Transverse colon (tissue), 4 donors: Measurements from ENCODE around the gene WNK2.

ENCODE experiments used
- CTCF ChIP-seq, 5 experiments: fragments of 200-600 bp in 3 of 5; fragments of 450-650 bp in 2 of 5; sonication (generic) in 3 of 5; IDR thresholded peaks; 1 replicate in 2 of 5; 2 replicates in 3 of 5; pipeline ENCODE4 v1.5.1; 2016 to 2017; ENCODE audit warnings: antibody characterized with exemption in 5 of 5, inconsistent platforms in 3 of 5, mild to moderate bottlenecking in 2 of 5, moderate library complexity in 1 of 5
- POLR2AphosphoS5 ChIP-seq, 3 donors: sonication (generic); formaldehyde crosslinking; IDR thresholded peaks; one replicate each; pipeline ENCODE4 v1.6.1; 2016; ENCODE audit warnings: antibody characterized with exemption in 3 of 3

- TF ChIP-seq CTCF (IDR thresholded peaks at IDR 0.05), result no peak
- no peak for TF ChIP-seq POLR2AphosphoS5 (IDR thresholded peaks at IDR 0.05)
These were observed 36.7 kb downstream of the WNK2 start for GRCh38 chr9:93220627-93221026.
